ENCODE results near the gene TM9SF2.
"Not testable (repeated sequence)": the region's sequence is repeated elsewhere in the genome, so short reads cannot be mapped to it uniquely, and the experiment has no call there.

TM9SF2 gene

GRCh38 chr13:99501184-99501847, at the start of gene TM9SF2:
TM9SF2 (plus strand) TSS chr13:99501472; CDS start chr13:99501607, 135 bp downstream.
- DNase-seq (ENCODE audit: low read depth): peak; percentile 94

DNA sequence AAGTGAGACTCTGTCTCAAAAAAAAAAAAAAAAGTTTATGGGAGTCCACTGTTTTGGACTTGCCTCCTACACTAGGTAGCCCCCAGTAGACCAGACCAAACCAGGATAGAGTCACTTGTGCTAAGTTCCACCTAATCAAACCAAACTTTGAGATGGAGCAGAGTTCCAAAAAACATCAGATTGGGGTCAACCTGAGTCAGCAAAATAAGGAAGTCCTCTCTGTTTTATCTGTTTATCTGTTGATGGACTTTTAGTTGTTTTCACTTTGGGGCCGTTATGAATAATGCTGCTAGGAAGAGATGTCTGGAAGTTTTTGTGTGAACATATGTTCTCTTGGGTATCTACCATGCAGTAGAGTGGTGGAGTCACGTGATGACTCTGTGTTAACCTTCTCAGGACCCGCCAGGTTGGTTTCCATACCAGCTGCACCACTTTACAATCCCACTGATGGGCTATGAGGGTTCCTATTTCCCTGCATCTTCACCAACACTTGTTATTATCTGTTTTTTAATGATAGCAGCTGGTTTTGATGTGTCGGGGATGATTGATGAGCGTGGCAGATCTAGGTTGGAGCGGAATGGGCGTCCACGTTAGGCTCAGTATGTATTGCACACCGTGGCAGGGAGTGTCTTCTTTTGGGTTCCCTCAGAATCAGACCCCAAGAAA, 46.6 kb upstream of the TM9SF2 start:
- no peak for DNase-seq (ENCODE audit: low read depth)

DNA sequence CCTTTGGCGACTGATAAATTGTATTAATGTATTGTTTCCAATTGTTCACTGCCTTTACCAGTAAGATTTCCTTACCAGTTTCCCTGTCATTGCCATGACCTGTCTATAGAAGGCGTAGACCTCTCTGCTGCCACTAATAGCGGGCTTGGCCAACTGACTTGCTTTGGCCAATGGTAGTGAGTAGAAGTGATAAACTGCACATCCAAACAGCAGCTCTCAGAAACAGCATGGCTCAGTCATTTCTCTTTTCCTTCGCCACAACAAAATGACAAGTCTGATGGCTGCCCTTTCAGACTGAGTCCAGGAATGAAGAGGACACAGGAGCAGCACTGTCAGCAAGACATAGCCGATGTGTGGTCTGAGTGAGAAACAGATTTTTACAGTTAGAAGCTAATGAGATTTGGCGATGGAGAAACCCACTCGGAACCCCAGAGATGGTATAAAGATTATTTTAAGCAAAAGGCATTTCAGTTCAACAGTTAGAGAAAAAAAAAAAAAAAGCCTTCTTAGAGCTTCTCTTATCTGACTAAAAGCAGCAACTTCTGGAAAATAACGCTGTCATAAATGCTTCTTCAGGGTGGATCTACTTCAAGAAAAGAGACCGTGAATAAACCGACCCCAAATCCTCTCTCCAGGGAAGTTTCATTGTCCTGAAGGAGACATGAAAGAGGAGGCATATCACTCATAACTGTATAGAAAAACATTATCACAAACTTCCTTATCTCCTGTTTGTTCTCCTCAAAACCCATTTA, 42.0 kb upstream of the TM9SF2 start:
- DNase-seq (ENCODE audit: low read depth): no peak

- not testable (repeated sequence) for DNase-seq (ENCODE audit: low read depth)
Observed at GRCh38 chr13:99460802-99461201, 40.5 kb upstream of the TM9SF2 start.

- DNase-seq (ENCODE audit: low read depth): no peak
Observed at GRCh38 chr13:99463646-99464397, 37.5 kb upstream of the TM9SF2 start.

DNA sequence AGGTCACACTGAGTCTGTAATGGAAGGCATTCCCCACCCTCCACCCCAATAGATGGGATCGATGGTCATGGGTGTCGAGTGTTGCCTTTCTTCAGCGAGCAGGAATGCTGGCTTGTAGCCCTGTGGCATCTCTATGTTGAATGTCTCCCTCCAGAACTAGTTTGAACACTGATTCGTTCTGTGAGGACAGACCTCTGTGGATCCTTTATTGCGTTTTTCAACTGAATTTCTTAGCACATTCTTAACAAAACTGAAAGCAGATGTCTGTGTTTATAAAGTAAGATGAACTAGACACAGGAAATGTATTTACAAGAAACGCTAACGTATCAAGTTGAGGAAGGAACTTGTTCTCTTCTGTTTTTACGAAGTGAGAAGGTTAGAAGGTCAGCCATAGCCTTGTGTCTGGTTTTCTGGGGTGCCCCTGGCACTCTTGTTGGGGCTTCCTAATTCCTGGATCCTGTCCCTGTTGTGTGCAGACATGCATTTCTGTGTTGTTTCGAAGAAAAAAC, 36.8 kb upstream of the TM9SF2 start:
- peak; percentile 17 for DNase-seq (ENCODE audit: low read depth)

GRCh38 chr13:99465454-99465853, 35.8 kb upstream of the TM9SF2 start:
- no peak for DNase-seq (ENCODE audit: low read depth)

DNA sequence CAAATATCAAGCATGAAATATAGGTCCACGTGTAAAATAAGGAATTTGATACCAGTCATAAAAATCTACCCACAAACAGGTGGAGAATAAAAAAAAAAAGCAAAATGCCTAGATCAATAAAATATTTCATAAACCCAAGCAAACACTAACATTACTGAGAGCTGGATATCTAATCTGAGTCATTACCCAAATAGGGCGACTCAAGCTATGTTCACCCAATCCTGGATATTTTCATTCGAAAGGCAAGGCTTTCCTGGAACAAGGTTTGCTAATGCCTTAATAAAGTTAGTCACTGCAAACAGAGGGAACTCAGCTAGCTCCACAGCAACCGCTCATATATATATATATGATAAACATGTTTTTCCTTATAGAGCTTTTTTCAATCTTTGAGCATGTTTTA, 33.5 kb upstream of the TM9SF2 start:
- DNase-seq (ENCODE audit: low read depth): no peak

GRCh38 chr13:99469041-99469440, 32.2 kb upstream of the TM9SF2 start:
- DNase-seq (ENCODE audit: low read depth): no peak

DNA sequence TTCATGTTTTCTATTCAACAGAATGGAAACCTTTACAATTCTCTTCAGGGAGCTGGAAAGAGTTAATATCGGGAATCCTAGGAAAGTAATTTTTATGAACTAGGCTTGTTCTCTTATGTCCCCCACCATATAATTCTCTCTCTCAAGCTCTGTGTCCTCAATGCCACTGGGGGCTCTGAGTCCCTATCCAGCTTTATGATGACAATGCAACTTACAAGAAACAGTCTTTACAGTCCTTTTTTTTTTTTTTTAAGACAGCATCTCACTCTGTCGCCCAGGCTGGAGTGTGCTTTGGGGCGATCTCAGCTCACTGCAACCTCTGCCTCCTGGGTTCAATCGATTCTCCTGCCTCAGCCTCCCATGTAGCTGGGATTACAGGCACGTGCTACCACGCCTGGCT, 31.2 kb upstream of the TM9SF2 start:
- no peak for DNase-seq (ENCODE audit: low read depth)

DNA sequence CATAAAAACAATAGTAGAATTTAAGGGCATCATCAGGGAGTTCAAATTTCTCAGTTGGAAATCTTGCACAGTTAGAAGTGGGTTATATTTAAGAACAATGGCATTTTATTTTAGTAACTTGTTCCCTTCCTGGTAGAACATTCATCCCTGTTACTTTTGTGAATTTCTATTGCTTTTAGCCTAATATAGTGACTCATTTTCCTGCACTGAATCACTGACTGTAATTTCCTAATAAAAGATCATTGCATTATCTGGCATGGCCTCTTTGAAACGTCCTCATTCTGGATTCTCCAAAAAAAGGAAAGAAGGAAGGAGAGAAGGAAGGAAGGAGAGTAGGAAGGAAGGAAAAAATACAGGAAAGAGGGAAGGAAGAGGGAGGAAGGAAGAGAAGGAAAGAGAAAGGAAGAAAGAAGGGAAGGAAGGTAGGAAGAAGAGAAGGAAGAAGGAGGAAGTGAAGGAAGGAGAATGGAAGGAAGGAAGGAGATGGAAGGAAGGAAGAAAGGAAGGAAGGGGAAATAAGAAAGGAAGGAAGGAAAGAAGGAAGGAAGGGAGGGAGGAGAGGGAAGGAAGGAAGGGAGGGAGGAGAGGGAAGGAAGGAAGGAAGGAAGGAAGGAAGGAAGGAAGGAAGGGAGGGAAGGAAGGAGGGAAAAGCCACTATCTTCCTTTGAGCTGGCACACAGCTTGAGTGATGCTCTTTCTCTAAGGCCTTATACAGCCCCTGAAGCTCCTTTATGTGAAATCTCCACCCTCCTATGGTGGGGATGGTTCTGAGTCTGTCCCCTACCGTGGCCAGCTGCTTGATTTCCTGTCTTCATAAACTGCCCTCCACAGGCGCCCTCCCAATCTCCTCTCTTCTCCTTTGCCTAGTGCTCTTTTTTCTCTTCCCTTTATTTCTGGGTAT, 29.8 kb upstream of the TM9SF2 start:
- no peak for DNase-seq (ENCODE audit: low read depth)

GRCh38 chr13:99472122-99472440, 29.2 kb upstream of the TM9SF2 start:
- DNase-seq (ENCODE audit: low read depth): no peak

DNA sequence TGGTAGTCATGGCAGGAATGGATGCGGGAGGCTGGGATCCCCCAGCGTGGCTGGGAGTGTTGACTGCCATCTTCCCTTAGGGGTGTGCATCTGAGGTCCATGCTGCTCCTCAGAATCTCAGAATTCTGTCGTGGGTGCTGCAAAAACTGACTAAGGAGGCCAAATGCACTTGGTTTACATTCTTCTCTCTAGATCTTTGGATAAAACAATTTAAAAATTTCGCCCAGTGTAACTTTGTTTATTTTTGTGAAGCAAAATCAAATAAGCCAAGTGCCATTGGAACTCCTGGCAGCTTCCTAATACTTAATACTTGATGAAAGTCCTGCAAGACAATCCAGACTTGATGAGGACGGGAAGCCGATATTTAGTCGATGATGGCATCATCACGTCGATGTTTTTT, 27.8 kb upstream of the TM9SF2 start:
- no peak for DNase-seq (ENCODE audit: low read depth)

- DNase-seq (ENCODE audit: low read depth): no peak
Observed at GRCh38 chr13:99476648-99477047, 24.6 kb upstream of the TM9SF2 start.

DNA sequence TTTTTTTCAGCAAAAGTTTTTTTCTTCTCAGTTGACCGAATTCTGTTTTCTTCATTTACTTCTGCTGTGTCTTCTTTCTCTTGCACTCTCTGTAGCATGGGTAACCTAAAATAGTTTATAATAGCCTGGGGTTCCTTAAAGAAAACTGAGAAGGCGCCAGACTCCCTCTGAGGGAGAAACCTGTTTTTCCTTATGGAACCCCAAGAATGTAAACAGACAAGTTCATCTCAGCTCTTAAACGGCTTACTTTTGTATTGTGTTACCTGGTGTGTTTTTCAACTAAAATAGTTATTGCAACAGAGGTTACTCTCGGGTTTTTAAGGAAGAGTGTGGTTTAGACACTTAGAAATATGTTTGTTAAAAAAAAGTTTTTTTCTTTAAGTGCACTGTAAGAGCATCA, 23.8 kb upstream of the TM9SF2 start:
- no peak for DNase-seq (ENCODE audit: low read depth)

DNA sequence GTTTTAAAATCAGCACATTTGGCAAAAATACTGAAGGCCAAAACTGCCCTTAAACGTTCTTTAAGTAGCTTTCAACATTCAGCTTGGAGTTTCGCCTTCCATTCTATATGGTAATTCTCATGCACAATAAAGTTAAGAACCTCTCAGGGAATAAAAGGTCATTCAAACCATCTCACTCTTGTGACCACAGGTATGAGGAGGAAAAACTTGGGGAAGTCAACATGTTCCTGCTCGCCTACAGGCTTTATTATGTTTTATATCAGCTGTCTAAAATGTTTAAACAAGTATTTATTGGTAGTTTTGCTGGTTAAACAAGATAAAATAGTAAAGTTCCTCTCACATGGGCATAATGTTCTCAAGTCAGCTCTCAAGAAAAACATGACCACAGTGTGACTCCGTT, 19.9 kb upstream of the TM9SF2 start:
- DNase-seq (ENCODE audit: low read depth): no peak

GRCh38 chr13:99484473-99484872, 16.8 kb upstream of the TM9SF2 start:
- DNase-seq (ENCODE audit: low read depth): peak; percentile 63

- no peak for DNase-seq (ENCODE audit: low read depth)
Observed at GRCh38 chr13:99486996-99487395, 14.3 kb upstream of the TM9SF2 start.

GRCh38 chr13:99489028-99489427, 12.2 kb upstream of the TM9SF2 start:
- no peak for DNase-seq (ENCODE audit: low read depth)

GRCh38 chr13:99491750-99492149, 9.5 kb upstream of the TM9SF2 start:
- not testable (repeated sequence) for DNase-seq (ENCODE audit: low read depth)

DNA sequence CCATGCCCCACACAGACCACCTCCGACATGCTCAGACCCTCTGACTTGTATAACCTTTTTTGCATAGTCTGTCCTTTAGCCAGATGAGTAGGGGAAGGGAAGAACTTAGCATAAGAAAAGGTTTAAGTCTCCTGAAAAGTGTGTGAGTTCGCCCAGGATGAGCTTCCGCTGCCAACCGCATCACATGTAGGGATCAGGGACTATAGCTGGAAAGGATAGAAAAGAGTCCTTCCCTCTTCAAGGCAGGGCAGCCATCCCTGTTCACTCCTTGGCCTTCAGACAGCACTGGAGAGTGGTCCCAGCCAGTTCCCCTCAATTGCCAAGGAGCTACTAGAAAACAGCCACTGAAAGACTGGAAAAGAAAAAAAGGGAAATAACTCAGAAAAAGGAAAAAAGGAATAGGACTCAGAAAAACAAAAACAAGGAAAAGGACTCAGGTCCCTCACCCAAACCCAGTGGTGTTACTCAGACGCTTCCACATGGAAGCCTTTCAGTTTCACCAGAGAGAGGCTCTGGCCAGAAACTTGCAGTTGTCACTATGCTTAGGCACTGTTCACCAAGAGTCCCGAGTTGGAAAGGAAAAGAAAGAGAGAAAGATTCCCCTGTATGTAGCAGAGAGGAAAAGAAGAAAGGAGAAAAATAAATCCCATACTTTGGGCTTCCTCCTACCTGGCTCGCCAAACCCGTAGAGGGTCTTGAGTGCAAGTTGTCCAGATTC, 5.6 kb upstream of the TM9SF2 start:
- no peak for DNase-seq (ENCODE audit: low read depth)

Data from GM04504 (cell line).